Measurements from ENCODE around the gene KIF2C.
"Not testable (repeated sequence)": the region's sequence is repeated elsewhere in the genome, so short reads cannot be mapped to it uniquely, and the experiment has no call there.

The KIF2C gene

DNA sequence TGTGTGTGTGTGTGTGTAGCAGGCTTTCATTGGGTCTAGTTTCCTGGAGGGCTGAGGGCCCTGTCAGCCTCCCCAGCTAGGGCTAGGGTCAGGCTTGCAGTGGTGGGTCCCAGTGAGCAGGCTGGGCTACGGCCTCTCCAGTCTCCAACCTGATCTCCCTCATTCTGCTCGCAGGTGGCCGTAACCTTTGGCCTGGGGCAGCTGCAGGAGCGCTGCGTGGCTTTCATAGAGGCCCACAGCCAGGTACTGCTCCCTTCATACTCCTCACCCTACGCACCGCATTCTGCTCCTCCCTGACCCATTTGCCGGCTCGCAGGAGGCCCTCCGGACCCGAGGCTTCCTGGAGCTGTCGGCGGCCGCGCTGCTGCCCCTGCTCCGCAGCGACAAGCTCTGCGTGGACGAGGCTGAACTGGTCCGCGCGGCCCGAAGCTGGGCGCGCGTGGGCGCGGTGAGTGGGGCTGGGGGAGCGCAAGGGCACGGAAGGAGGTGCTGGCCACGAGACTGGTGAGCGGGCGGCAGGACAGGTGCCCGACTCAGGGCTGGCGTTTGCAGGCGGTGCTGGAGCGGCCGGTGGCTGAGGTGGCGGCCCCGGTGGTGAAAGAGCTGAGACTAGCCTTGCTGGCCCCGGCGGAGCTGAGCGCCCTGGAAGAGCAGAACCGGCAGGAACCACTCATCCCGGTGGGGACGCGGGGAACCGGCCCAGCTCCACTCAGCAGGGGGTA is 73.3 kb downstream of the KIF2C start:
- no peak for DNase-seq

DNA sequence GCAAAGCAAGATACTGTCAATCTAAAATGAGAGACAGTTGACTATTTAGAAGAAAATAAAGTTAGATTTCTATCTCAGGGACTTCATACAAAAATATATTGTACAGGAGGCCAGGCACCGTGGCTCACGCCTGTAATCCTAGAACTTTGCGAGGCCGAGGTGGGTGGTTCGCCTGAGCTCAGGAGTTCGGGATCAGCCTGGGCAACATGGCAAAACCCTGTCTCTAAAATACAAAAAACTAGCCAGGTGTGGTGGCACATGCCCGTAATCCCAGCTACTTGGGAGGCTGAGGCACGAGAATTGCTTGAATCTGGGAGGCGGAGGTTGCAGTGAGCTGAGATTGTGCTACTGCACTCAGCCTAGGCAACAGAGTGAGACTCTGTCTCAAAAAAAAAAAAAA is 76.3 kb downstream of the KIF2C start:
- not testable (repeated sequence) for DNase-seq

DNA sequence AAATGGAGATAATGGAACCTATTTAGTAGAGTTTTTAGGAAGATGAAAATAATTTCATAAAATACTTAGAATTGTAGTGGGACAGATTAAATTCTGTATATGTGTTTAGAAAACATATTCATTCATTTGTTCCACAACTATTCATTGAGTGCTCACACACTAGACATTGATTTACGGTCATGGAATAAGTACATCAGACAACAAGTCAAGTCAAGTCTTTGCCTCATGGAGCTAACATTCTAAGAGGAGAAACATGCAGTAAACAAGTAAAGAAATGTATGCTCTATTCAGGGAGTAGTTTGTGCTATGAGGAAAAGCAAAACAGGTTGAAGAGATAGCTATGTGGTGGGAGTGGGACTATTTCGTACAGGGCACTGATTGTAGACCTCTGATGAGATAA is 77.7 kb downstream of the KIF2C start:
- no peak for DNase-seq

Data from inflammatory macrophage treated with lipopolysaccharide for 1 hour (primary cell).